ENCODE results near the gene DELE1. TPM values are rescaled to one million over a fixed set of nuclear protein-coding genes. Genes with fewer than 3 reads are reported as not detected.
"Not testable (repeated sequence)": the region's sequence is repeated elsewhere in the genome, so short reads cannot be mapped to it uniquely, and the experiment has no call there.

Gene DELE1
- total RNA-seq, 2 donors from 2014 or later: 69.2 to 69.4 TPM

- Histone ChIP-seq H3K4me3 (no peak overlapping the region), H3K27me3 (no peaks in the 10 kb centered on the region), H3K27ac (peak overlapping the region; percentile 24), H3K9ac (ENCODE audit: low read depth in 2 of 2, low read length in 2 of 2) (peak overlapping the region in 1 of 2 donors; percentile 47), H3K36me3 (no peaks in the 10 kb centered on the region), H3K9me3 (no peaks in the 10 kb centered on the region), H3K4me1 (peaks cover 17% of the 10 kb centered on the region)
- no peak for DNase-seq
- no peak for TF ChIP-seq CTCF (IDR thresholded peaks at IDR 0.05)
- intact Hi-C loops (cut with DNase I): no loop called here
Observed at GRCh38 chr5:141917760-141918159, 5.9 kb upstream of the DELE1 start.

- no peak for TF ChIP-seq CTCF (IDR thresholded peaks at IDR 0.05)
- DNase-seq: peak; percentile 58
- H3K9me3 ChIP-seq: no peaks in the 10 kb centered on the region
- H3K4me3 ChIP-seq: no peak overlapping the region
- intact Hi-C loops (cut with DNase I): no loop called here
- peaks cover 14% of the 10 kb centered on the region for H3K4me1 ChIP-seq
- no peaks in the 10 kb centered on the region for H3K27me3 ChIP-seq
- H3K9ac ChIP-seq (ENCODE audit: low read depth in 2 of 2, low read length in 2 of 2): no peak overlapping the region
- no peaks in the 10 kb centered on the region for H3K36me3 ChIP-seq
- no peak overlapping the region for H3K27ac ChIP-seq
Observed at GRCh38 chr5:141919218-141920119, 4.2 kb upstream of the DELE1 start.

- peaks cover 4% of the 10 kb centered on the region for H3K36me3 ChIP-seq
- no peaks in the 10 kb centered on the region for H3K9me3 ChIP-seq
- no peak overlapping the region for H3K9ac ChIP-seq (ENCODE audit: low read depth in 2 of 2, low read length in 2 of 2)
- no peak for TF ChIP-seq CTCF (IDR thresholded peaks at IDR 0.05)
- no peak for DNase-seq
- no peaks in the 10 kb centered on the region for H3K27me3 ChIP-seq
- intact Hi-C loops (cut with DNase I): no loop called here
- H3K4me1 ChIP-seq: peaks cover 15% of the 10 kb centered on the region
- no peak overlapping the region for H3K27ac ChIP-seq
- no peak overlapping the region for H3K4me3 ChIP-seq
Observed at GRCh38 chr5:141920771-141921170, 2.9 kb upstream of the DELE1 start.

GRCh38 chr5:141922827-141923447, 734 bp upstream of the DELE1 start:
- H3K4me1 ChIP-seq; DNase-seq; intact Hi-C loops (cut with DNase I); H3K9me3 ChIP-seq; H3K27me3 ChIP-seq: not testable (repeated sequence)
- Histone ChIP-seq H3K4me3 (peak overlapping the region; percentile 54), H3K36me3 (peaks cover 13% of the 10 kb centered on the region), H3K9ac (ENCODE audit: low read depth in 2 of 2, low read length in 2 of 2) (peak overlapping the region; percentile 78 to 99), H3K27ac (peak overlapping the region; percentile 94)

GRCh38 chr5:141926434-141926833, 2.8 kb downstream of the DELE1 start:
- H3K4me3 ChIP-seq: no peak overlapping the region
- H3K4me1 ChIP-seq: peaks cover 5% of the 10 kb centered on the region
- H3K27me3 ChIP-seq: no peaks in the 10 kb centered on the region
- DNase-seq: no peak
- no peak for TF ChIP-seq CTCF (IDR thresholded peaks at IDR 0.05)
- H3K36me3 ChIP-seq: peaks cover 40% of the 10 kb centered on the region
- no peak overlapping the region for H3K9ac ChIP-seq (ENCODE audit: low read depth in 2 of 2, low read length in 2 of 2)
- no peak overlapping the region for H3K27ac ChIP-seq
- H3K9me3 ChIP-seq: no peaks in the 10 kb centered on the region
- intact Hi-C loops (cut with DNase I): no loop called here

- intact Hi-C loops (cut with DNase I): no loop called here
- DNase-seq: no peak
- TF ChIP-seq CTCF (IDR thresholded peaks at IDR 0.05): no peak
- Histone ChIP-seq H3K9me3 (no peaks in the 10 kb centered on the region), H3K27me3 (no peaks in the 10 kb centered on the region), H3K36me3 (peaks cover 40% of the 10 kb centered on the region), H3K9ac (ENCODE audit: low read depth in 2 of 2, low read length in 2 of 2) (no peak overlapping the region), H3K4me1 (peaks cover 5% of the 10 kb centered on the region), H3K27ac (no peak overlapping the region), H3K4me3 (no peak overlapping the region)
Observed at GRCh38 chr5:141928051-141928450, 4.4 kb downstream of the DELE1 start.

Measured in colonic mucosa (tissue), 4 donors.